Measurements from ENCODE around the gene PAX3. TPM values are rescaled to one million over a fixed set of nuclear protein-coding genes. Genes with fewer than 3 reads are reported as not detected.

Gene PAX3
- total RNA-seq, 1 donor from 2014 or later, result 0.30 TPM

DNA sequence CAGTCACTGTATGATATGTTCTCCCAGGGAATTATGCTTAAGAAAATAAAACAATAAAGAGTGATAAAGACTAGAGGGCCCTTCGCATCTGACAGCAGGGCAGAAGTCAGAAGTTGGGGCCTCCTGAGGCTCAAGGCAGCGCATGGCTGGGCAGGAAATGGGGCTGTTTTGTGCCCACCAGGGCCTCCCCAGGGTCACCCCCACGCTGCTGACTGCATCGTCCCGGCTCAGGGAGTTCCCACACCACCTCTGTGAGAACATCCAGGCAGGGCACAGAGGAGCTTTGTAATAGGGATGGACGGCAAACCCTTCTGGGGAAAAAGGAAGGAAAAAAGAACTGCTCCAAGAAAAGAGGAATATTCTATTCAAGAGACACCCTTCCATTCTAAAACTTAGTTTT is 41.2 kb downstream of the PAX3 start:
- Histone ChIP-seq H3K9me3 (replicated peaks) (no peaks in the 10 kb centered on the region), H3K27me3 (ENCODE audit: low read depth) (peaks cover 81% of the 10 kb centered on the region), H3K27ac (replicated peaks) (no peak overlapping the region), H3K4me1 (no peaks in the 10 kb centered on the region), H3K36me3 (no peaks in the 10 kb centered on the region), H3K4me3 (no peak overlapping the region)
- TF ChIP-seq, protein P1, sequence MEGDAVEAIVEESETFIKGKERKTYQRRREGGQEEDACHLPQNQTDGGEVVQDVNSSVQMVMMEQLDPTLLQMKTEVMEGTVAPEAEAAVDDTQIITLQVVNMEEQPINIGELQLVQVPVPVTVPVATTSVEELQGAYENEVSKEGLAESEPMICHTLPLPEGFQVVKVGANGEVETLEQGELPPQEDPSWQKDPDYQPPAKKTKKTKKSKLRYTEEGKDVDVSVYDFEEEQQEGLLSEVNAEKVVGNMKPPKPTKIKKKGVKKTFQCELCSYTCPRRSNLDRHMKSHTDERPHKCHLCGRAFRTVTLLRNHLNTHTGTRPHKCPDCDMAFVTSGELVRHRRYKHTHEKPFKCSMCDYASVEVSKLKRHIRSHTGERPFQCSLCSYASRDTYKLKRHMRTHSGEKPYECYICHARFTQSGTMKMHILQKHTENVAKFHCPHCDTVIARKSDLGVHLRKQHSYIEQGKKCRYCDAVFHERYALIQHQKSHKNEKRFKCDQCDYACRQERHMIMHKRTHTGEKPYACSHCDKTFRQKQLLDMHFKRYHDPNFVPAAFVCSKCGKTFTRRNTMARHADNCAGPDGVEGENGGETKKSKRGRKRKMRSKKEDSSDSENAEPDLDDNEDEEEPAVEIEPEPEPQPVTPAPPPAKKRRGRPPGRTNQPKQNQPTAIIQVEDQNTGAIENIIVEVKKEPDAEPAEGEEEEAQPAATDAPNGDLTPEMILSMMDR (IDR thresholded peaks at IDR 0.05; ENCODE audit: borderline replicate concordance), result no peak
- intact Hi-C loops (cut with micrococcal nuclease), result no loop called here
- DNase-seq, result no peak

DNA sequence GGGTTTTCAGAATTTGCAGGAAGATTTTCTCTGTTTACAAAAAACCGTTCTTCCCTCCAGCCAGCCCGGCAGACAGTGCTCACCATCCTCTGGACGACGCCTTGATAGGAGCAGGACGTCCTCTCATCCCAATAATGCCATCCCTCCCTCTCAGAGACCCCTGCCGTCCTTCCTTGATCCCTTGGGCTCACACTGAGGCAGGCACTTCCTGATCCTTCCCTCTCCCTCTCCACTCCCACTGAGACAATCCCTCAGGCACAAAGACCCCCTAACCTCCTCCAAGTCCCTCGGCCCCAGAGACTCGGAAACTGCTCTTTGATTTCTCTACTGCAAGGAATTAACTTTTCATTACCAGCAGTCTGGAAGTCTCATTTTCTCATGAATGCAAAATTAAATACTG is 42.5 kb downstream of the PAX3 start:
- intact Hi-C loops (cut with micrococcal nuclease), result no loop called here
- H3K4me3 ChIP-seq, result no peak overlapping the region
- H3K36me3 ChIP-seq, result no peaks in the 10 kb centered on the region
- H3K4me1 ChIP-seq, result no peaks in the 10 kb centered on the region
- H3K9me3 ChIP-seq (replicated peaks), result no peaks in the 10 kb centered on the region
- DNase-seq, result no peak
- H3K27me3 ChIP-seq (ENCODE audit: low read depth), result peaks cover 67% of the 10 kb centered on the region
- TF ChIP-seq, protein P1 (IDR thresholded peaks at IDR 0.05; ENCODE audit: borderline replicate concordance), result no peak
- no peak overlapping the region for H3K27ac ChIP-seq (replicated peaks)

DNA sequence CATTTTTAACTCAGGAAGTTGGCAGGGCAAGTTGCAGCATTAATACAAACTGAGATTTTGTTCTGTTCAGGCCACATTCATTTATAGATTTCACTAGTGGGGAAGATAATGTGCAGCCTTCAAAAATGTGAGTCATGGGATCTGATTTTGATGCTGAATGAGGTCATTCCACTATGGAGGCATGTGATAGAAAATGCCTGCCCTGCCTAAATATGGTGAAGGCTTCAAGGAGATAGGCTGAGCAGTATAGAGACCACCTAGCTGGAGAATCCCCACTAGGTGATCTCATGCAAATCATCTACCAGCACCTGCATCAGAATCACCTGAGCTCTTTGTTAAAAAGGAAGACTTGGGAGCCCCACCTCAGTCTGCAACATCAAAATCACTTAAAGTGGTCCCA is 43.7 kb downstream of the PAX3 start:
- intact Hi-C loops (cut with micrococcal nuclease), result no loop called here
- TF ChIP-seq, protein P1 (IDR thresholded peaks at IDR 0.05; ENCODE audit: borderline replicate concordance), result no peak
- H3K4me3 ChIP-seq, result no peak overlapping the region
- H3K4me1 ChIP-seq, result no peaks in the 10 kb centered on the region
- H3K27me3 ChIP-seq (ENCODE audit: low read depth), result peaks cover 56% of the 10 kb centered on the region
- H3K9me3 ChIP-seq (replicated peaks), result no peaks in the 10 kb centered on the region
- H3K36me3 ChIP-seq, result no peaks in the 10 kb centered on the region
- no peak overlapping the region for H3K27ac ChIP-seq (replicated peaks)
- DNase-seq, result no peak

DNA sequence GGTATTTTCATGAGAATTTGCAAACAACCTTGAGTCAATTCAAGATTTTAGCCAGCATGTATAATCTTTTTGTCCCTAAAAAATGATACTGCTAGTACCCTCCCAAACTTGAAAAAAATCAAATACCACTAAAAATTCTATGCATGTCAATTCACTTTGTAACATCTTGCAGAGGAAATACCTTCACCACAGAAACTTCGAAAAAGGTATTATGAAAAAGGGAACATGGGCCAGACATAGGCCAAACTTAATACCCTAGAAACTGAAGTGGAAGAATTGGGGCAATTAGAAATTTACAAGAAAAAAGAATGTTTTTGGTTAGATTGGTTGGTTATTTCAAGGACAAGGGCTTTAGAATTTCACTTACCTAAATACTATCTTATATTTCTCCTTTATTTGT is 48.5 kb downstream of the PAX3 start:
- Histone ChIP-seq H3K4me1 (no peaks in the 10 kb centered on the region), H3K36me3 (no peaks in the 10 kb centered on the region), H3K4me3 (no peak overlapping the region), H3K27ac (replicated peaks) (no peak overlapping the region), H3K27me3 (ENCODE audit: low read depth) (peaks cover 9% of the 10 kb centered on the region), H3K9me3 (replicated peaks) (no peaks in the 10 kb centered on the region)
- DNase-seq, result no peak
- TF ChIP-seq, protein P1 (IDR thresholded peaks at IDR 0.05; ENCODE audit: borderline replicate concordance), result no peak
- intact Hi-C loops (cut with micrococcal nuclease), result no loop called here

DNA sequence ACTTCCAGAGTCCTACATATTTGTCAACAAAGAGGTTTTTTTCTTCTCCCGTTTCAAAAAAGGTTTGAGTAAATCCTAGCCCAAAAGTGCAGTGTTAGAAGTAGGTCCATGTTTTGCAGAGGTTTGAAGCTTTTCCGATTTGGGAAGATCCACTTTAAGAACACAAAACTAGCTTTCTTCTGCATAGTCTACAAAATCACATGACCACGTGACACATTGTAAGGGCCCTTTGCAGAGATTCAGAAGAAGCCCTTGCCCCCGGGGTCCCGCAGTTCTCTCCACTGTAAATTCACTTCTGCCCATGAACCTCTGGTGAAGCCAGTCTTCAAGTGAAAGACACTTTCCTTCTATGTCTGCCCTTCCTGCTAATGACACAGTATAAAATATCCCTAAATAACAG is 49.4 kb downstream of the PAX3 start:
- H3K4me3 ChIP-seq, result no peak overlapping the region
- DNase-seq, result no peak
- H3K9me3 ChIP-seq (replicated peaks), result no peaks in the 10 kb centered on the region
- H3K27ac ChIP-seq (replicated peaks), result no peak overlapping the region
- TF ChIP-seq, protein P1 (IDR thresholded peaks at IDR 0.05; ENCODE audit: borderline replicate concordance), result no peak
- H3K4me1 ChIP-seq, result no peaks in the 10 kb centered on the region
- H3K27me3 ChIP-seq (ENCODE audit: low read depth), result no peaks in the 10 kb centered on the region
- intact Hi-C loops (cut with micrococcal nuclease), result no loop called here
- H3K36me3 ChIP-seq, result no peaks in the 10 kb centered on the region

DNA sequence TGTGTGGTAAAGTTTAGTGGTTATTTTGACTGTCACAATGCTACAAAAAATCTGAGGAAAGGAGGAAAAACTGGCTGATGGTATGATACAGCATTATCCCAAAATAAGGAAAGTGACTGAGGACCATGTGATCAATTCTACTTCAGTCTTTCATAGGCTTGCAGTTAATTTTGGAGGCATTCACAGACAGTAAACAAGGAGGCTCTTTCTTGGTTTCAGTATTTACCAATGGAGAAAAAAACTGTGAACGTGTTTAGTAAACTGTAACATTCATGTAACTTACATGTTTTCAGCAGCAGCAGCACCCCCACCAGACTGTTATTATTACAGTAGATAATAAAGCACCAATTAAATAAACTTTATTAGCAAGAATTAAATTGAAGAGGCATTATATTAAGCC is 50.0 kb downstream of the PAX3 start:
- no peak overlapping the region for H3K27ac ChIP-seq (replicated peaks)
- no peaks in the 10 kb centered on the region for H3K36me3 ChIP-seq
- no peaks in the 10 kb centered on the region for H3K9me3 ChIP-seq (replicated peaks)
- no peaks in the 10 kb centered on the region for H3K27me3 ChIP-seq (ENCODE audit: low read depth)
- TF ChIP-seq, protein P1 (IDR thresholded peaks at IDR 0.05; ENCODE audit: borderline replicate concordance), result no peak
- DNase-seq, result no peak
- H3K4me3 ChIP-seq, result no peak overlapping the region
- intact Hi-C loops (cut with micrococcal nuclease), result no loop called here
- no peaks in the 10 kb centered on the region for H3K4me1 ChIP-seq
